Right kidney (tissue), 1 donor: ENCODE results near the gene GCLM.
A peak's percentile ranks its signal among the peaks of the same experiment; 100 is the strongest.

Experiments used
- DNase-seq: peaks from one replicate; pipeline ENCODE4 v3.0.0-alpha.2; 2016

Gene GCLM

DNA sequence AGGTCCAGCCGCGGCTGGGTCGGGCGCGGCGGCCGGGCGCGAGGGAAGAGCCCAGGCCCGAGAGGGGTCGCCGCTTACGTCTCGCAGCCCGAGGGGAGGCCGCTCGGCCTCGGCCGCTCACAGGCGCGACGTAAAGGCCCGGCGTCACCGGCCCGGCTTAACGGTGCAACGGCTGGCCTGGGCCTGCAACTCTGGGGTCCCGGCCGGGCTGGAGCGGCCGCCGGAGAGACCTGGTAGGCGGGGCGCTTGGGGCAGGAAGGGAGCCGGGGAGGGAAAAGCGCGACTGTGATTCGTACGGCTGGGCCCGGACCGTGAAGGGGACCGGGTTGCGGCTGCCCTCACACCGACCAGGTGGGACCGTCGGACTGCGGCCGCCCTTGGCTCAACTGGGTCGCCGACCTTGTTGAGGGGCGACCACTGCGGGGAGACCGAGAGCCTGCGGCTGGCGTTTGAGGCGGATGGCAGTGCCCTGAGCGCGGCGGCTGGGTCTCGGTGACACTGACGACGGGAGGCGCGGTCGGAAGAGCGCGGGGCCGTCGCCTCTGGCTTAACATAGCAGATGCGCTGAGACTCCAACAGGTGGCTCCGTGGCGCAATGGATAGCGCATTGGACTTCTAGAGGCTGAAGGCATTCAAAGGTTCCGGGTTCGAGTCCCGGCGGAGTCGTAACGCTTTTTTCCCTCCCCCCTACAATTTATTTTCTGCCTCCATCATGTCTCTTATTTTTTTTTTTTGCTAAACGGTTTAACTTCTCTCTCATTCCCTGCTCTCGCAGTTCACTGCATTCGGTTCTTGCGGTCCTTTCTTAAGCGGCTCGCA is 62.0 kb downstream of the GCLM start:
- DNase-seq = peak; percentile 99

DNA sequence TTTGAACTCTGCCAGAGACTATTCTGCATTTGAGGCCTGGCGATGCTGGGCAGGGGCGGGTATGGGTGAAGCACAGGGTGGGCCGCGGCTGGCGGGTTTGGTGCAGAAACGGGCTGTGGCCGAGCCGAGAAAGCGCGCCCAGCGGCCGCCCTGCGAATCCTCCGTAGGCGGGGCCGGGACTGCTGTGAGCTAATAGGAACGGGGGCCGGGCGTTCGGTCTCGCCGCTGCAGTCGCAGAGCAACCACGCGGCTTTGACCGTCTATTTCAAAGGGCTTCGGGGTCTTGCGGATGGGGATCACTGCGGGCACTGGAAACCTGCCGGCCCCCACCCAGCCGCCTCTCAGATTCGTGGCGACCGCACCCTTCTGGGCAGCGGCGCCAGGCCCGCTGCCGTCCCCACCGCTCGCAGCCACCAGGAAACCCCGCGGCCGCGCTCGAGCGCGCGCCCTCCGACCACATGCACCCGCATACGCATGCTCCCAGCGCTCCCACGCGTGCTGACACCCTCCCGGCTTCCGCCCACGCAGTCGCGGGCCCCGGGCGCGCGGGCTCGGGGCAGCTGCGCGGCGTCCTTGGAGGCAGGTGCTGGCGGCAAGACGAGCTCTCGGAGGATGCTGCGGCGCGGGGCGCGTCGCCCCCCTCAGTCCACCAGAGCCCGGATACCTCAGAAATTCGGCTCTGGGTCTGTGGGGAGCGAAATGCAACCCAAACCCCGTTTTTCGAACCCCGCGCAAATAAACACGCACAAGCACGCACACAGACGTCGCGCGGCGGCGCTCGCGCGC is 62.8 kb downstream of the GCLM start:
- peak; percentile 99 for DNase-seq

DNA sequence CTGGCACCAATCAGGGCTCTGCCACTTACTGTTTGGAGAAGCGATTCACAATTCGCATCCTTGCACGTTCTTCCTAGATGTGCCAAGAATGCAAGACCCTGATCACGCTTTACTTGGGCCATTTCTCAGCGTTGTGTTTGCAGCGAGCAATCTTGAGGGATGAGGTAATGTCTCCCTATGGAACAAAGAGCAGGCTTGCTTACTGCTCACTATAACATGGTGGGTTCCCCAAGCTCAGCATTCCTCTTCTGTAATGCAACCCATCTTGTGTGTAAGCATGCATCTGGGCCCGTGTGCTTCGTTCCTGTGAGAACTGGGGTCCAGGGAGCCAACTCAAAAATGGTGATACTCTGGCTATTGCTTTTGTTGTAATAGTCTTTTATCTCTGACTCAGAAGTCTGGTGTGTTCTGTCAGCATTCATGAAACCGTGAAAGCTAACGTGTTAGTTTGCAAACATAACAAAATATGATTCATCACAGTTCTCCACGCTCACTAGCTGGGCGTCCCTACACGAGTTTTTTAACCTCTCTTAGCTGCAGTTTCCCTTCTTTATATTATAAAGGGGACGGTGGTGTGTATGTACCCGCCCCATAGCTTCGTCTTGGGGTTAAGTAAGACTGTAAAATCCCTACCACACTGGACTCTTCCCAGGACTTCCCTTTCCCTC is 63.6 kb downstream of the GCLM start:
- DNase-seq = no peak

DNA sequence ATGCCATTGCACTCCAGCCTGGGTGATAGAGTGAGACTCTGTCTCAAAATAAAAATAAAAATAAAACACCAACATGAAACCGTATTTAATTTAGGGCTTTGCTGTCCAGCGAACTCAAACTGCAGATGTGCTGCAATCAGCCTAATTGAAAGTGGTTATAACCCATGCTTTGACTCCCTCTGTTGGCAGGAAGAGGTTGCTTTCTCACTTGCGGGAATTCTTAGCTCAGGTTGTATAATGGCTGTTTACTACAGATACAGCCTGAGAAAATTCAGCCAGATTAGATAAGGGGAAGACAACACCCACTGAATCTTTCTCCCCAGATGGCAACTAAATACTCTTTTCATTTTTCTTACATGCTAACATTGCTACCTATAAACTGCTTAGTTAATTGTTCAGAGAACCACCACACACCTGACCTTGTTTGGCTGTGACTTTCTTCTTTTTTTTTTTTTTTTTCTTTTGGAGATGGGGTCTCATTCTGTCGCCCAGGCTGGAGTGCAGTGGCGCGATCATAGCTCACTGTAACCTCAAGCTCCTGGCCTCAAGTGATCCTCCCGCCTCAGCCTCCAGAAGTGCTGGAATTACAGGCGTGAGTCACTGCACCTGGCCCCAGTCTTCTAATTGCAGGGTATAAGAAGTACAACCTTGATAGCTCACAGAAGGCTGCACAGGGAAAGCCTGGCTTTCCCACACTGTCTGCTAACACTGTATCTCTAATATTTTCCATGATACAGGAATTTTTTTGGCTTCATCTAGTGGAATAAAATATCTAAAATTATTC is 64.8 kb downstream of the GCLM start:
- peak; percentile 51 for DNase-seq

DNA sequence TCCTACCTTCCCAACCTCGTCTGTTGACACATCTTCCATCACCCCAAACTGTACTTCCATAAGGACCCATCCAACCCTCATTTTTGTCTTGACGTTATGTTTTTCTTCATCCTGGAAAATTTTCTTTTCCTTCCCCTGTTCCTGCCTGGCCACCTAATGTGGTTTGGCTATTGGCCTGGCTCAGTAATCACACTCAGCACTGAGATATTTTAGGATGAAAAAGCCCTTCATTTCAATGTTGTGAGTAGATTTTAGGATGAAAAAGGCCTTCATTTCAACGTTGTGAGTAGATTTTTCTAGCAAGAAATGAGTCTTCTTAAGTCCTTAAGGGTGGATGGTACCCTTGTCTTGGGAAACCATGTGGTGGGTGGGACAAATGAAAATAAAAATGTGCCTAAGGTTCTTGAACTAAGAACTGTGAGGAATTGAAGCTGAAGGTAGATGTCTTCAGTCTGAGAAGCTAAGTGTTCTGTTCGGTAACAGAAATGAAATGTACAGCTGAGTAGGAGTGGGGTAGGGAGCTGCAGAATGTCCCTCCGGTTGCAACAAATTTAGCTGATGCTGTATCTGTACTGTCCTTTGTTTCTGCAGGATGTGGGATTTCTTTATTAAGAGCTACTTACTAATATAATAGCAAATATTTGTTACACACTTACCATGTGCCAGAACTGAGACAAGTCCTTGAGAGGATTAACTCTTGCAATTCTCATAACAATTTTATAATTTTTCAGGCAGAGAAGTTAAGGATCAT is 66.3 kb downstream of the GCLM start:
- DNase-seq = no peak

DNA sequence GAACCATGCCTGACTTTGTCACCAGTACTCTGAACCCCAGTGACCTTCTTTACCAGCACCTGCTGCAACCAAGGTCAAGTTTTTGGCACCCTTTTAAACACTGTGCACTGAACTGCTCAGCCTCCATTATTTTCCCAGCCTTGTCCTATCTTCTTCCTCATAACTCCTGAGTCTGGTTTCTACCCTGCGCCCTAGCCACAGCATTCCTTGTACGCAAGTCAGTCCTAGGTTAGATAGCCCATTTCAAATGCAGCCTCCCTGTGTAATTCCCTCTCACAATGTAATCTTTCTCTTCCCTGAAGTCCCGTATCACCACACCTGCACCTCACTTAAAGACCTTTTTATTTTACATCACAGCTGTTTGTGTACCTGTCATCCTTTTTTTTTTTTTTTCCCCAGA is 67.5 kb downstream of the GCLM start:
- DNase-seq = no peak

DNA sequence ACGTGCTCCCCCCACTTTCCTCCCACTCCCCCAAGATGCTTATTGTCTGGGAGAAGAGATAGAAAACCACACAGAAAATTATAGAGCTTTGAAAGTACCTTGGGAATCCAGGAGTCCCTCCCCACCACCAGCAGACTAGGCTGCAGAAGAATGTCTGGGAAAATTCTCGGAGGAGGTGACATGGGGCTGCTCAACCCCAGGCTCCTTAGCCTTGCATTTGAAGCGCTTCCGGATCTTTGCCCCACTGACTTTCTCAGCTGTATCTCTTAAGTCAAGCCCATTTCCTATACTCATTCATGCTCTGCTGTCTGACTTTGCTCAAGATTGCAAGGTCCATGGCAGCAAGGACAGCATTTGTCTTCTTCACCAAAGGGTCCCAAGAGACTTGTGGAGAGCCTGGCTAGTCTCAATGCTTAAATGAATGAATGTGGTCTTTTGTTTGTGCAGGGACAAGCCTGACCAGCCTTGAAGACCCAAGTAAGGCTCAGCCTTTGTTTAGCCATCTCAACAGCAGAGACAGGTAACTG is 68.2 kb downstream of the GCLM start:
- no peak for DNase-seq

DNA sequence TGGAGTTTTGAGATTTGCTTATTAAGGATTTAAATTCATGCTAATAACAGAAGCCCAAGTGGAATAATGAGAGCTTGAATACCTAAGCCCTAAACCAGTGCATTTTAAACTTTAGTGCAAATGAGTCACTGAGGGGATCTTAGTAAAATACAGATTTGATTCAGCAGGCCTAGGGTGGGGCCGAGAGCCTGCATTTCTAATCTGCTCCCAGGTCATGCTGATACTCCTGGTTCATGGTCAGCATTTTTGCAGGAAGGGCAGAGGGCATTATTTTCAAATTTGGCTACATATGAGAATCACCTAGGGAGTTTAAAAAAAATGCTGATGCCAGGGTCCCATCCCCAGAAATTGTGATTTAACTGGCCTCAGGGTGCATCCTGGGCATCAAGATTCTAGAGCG is 69.5 kb downstream of the GCLM start:
- DNase-seq = no peak

DNA sequence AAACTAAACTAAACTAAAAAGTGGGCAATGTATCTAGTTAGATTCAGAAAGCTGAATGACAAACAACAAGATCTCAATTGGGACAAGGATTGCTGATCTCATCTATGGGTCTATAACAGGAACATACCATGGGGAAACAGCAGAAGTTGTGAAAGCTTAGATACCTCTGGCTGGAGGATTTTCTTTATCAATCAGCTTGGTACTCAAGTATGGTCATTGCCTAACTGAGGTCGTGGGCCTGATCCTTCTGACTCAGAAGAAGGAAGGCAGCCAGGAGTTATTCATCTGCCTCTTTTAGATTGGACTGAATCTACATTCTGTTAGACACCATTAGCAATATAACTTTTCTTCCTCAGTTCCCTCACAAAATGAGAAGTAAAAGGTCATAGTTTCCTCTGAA is 69.9 kb downstream of the GCLM start:
- DNase-seq = no peak

DNA sequence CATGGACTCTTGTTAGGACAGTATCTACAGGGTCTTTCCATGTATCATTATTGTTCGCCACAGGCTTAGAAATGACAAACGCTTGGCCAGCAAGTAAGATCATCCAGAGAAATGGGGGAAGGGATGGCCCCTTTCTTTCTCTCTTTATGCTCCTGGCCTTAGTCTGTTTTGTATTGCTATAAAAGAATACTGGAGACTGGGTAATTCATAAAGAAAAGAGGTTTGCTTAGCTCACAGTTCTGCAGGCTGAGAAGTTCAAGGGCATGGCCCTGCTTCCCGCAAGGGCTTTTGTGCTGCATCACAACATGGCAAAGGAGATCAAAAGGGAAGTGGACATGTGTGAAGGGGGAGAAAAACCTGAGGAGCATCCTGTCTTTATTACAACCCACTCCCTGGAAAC is 71.3 kb downstream of the GCLM start:
- DNase-seq = no peak
